Measurements from ENCODE around the gene SLC5A10.
"Not testable (repeated sequence)": the region's sequence is repeated elsewhere in the genome, so short reads cannot be mapped to it uniquely, and the experiment has no call there.

The SLC5A10 gene

DNA sequence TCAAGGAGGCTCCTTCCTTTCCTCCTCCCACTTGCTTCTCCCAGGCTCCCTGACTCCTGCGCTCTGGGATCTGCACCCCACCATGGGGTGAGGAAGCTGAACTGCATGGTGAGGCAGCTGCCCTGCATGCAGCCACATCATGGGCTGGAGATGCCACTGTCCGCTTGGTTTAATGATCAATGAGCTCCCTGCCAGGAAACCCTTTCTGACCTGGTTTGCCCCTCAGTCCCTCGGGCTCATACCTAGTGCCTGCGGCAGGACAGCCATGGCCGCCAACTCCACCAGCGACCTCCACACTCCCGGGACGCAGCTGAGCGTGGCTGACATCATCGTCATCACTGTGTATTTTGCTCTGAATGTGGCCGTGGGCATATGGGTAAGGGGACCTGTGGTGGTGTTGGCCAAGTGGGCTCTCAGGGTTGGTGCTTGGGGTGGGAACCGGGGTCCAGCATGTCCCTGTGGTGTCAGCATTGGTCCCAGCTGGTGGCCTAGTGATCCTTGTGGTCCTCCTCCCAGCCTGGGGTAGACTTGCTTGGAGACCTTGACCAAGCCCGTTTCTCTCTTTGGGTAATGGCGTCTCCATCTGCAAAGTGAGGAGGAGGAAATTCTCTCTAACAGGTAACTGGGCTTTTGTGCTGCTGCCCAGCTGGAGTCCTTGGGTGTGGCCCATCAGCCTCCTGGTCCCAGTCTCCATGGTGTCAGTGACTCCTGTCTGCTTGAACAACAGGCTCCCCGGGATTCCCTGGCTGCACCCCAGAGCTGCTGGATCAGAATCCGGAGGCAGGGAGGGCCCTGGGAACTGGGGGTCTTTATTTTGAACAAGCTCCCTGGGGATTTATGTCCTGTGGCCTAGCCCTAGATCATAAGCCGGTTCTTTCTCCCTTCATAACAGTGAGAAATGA lies at the start of gene SLC5A10:
SLC5A10 (plus strand) TSS at position 225 of the 902 bp plus-strand sequence; CDS start at position 266, 41 bp downstream.
- DNase-seq (ENCODE audit: low read depth in 2 of 2): no peak

DNA sequence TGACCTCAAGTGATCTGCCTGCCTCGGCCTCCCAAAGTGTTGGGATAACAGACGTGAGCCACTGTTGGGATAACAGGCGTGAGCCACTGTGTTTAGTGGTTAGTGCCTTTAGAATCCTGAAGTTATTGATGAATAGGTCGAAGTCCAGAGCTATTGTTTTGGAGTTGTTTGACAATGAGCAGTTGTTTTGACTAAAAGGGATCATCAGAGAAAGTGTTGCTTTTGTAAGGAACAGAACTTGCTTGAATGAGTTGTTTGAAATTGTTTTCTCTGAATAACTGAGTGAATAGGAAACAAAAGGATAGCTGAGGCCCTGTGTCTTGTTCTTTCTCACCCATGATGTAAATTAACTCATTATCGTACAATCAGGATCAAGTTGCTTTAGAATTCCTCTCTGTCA lies 47.5 kb upstream of the SLC5A10 start:
- DNase-seq (ENCODE audit: low read depth in 2 of 2): no peak

DNA sequence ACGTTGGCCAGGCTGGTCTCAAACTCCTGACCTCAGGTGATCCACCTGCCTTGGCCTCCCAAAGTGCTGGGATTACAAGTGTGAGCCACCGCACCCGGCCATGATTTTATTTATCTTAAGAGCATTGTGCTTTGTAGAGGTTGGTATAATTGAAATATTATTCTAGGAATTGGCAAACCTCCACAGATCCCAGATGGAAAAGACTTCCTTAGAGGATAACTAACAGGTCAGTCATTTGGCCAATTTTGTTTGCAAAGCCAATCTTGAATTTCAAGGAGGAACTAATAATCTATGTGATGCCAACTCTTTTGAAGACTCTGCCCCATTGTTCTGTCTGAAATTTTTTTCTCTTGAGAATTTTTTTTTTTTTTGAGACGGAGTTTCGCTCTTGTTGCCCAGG lies 46.7 kb upstream of the SLC5A10 start:
- DNase-seq (ENCODE audit: low read depth in 2 of 2): no peak

DNA sequence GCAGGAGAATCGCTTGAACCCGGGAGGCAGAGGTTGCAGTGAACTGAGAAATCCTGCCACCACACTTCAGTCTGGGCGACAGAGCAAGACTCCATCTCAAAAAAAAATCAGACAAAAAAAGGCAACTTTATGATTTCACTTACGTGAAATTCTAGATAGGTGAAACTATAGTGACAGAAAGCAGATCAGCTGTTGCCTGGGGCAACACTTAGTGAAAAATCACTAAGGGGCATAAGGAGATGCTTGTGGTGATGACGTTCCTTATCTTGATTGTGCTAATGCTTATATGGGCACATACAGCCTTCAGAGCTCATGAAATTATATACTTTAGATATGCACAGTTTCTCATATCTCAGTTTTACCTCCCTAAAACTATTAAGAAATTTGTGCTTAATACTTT lies 41.6 kb upstream of the SLC5A10 start:
- DNase-seq (ENCODE audit: low read depth in 2 of 2): no peak

DNA sequence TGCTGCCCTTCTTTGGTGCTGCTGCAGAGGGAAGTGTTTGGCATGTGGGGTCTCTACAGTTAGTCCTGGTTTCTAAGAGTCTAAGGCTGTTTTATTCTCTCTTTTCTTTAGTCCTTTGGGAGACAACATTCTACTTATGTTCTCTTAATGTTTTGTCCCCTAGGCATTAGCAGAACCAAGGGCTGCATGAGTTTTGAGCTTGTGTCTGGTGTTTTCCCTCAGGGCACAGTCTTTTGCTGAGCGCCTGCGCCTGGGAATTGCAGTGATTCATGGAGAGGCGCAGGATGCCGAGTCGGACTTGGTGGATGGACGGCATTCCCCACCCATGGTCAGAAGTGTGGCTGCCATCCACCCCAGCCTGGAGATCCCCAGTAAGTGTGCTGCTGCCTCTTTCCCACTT lies 41.1 kb upstream of the SLC5A10 start:
- no peak for DNase-seq (ENCODE audit: low read depth in 2 of 2)

DNA sequence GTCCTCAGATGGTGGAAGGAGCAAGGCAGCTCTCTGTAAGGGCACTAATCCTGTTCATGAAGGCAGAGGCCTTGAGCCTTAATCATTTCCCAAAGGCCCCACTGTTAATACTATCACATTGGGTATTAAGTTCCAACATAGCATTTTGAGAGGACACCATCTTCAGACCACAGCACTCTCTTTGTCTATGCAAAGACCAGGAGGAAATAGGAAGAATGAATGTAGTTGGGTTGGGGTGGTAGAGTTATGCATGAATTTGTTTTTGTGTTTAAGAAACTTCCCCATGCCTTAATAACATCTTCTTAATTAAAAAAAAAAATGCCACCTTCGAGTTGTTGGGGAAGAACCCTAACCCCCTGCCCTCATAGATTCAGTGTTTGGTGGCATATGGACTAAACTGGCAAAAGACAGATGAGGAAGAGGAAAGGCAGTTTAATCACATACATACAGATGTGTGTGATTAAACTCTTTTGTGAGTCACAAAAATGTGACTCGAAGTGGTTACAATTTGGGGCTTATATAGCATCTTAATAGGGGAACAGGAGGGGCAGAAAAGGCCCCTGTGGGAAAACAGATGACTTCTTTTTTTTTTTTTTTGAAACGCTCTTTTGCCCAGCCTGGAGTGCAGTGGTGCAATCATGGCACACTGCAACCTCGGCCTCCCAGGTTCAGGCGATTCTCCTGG lies 35.0 kb upstream of the SLC5A10 start:
- DNase-seq (ENCODE audit: low read depth in 2 of 2): no peak

DNA sequence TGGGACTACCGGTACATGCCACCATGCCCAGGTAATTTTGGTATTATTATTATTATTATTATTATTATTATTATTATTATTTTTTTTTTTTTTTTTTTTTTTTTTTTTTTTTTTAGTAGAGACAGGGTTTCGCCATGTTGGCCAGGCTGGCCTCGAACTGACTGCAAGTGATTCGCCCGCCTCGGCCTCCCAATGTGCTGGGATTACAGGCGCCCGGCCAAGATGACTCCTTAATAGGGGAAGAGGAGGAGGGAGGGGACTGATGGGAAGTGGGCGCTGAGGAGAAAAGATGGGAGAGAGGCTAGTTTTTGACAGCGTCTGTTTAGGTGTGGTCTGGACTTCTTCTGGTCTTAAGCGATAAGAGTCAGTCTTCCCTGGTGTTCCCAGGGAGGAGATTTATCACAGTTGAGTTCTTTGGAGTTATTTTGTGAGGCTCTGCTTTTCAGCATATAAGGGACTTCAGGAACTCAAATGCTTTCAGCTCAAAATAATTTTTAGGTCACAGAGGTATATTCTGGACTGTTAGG lies 34.4 kb upstream of the SLC5A10 start:
- no peak for DNase-seq (ENCODE audit: low read depth in 2 of 2)

DNA sequence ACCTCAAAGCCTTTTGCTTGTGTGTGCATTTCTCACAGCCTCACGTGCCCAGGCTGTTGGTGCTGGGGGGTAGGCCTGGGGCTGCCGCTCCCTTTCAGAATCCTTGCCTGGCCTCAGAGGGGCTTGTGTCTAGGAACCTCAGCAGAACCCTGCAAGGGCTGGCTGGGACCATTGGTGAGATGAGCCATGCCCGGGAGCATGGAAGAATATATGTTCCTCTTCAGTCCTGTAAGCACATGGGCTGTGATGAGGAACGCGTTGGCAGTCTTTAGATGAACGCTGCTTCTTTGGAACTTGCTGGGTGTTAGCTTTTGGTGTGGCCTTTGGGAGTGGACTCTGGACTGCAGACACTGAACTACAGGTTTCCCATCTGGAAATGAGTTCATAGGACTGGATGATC lies 32.0 kb upstream of the SLC5A10 start:
- no peak for DNase-seq (ENCODE audit: low read depth in 2 of 2)

DNA sequence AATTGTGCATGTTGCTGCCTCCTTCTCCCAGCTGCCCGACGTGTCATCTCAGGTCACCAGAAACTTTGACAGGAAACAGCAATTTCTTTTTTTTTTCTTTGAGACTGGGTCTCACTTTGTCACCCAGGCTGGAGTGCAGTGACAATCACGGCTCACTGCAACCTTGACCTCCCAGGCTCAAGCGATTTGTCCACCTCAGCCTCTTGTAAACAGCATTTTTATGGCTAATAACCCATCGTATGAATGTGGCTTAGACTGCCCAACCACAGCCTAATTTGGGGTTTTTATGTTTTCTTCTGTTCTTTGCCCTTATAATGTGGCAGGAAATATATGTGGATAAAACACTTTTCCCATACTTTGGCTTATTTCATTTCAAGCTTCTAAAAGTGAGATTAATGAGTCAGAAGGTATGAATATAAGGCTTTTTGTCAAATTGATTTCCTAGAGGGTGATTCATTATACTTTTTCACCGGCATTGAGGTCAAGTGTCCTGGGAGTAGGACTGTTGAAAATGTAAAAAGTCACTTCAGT lies 31.0 kb upstream of the SLC5A10 start:
- no peak for DNase-seq (ENCODE audit: low read depth in 2 of 2)

DNA sequence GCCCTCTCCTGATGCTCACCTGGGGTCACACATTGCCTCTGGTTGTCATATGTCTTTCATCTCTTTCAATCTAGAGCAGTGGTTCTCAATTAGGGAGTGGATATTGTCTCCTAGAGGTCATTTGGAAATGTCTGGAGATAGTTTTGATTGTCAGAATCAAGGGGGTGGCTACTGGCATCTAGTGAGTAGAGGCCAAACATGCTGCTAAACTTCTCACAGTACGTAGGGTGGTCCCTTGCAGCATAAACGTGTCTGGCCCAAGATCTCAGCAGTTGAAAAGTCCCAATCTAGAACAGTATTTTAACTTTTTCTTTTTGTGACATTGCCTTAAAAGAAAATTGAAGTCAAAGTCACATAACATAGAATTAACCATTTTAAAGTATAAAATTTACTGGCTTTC lies 30.5 kb upstream of the SLC5A10 start:
- no peak for DNase-seq (ENCODE audit: low read depth in 2 of 2)

DNA sequence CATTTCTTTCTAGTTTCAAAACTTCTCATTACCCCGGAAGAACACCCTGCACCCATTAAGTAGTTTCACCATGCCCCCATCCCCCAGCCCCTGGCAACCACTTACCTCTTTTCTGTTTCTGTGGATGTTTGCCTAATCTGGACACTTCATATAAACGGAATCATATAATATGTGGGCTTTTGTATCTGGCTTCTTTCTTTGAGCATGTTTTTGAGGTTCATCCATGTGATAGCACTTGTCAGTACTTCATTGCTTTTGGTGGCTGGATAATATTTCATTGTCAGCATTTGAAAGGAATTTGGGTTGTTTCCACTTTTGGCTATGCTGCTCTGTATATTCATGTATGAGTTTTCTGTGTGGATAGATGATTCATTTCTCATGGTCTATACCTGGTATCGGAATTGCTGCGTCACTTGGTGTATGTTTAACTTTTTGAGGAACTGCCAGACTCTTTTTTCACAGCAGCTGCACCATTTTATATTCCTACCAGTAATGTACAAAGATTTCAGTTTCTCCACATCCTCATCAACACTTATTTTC lies 30.0 kb upstream of the SLC5A10 start:
- DNase-seq (ENCODE audit: low read depth in 2 of 2): no peak

DNA sequence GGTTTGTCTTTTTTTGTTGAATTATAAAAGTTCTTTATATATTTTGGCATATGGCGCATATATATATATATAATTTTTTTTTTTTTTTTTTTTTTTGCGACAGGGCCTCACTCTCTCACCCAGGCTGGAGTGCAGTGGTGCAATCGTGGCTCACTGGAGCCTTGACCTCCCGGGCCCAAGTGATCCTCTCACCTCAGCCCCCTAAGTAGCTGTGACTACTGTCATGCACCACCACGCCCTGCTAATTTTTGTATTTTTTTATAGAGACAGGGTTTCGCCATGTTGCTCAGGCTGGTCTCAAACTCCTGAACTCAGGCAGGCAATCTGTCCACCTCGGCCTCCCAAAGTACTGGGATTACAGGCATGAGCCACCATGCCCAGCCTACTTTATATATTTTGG lies 29.4 kb upstream of the SLC5A10 start:
- not testable (repeated sequence) for DNase-seq (ENCODE audit: low read depth in 2 of 2)

DNA sequence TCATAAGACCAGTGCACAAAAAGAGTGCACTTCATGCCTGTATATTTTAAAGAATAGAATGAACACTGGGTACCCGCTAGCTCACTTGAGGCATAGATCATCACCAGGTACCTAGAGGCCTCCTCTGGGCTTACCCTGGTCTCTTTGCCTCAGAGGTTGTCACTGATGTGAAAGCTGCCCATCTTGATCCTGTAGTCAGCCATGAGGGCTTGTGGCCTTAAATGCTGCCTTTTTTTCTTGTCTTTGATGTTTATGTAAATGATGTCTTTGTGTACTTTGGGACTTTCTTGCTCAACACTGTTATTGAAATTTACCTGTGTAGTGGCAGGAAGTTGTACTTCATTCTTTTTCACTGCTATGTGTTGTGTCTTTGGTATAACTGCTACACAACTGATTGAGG lies 26.8 kb upstream of the SLC5A10 start:
- no peak for DNase-seq (ENCODE audit: low read depth in 2 of 2)

DNA sequence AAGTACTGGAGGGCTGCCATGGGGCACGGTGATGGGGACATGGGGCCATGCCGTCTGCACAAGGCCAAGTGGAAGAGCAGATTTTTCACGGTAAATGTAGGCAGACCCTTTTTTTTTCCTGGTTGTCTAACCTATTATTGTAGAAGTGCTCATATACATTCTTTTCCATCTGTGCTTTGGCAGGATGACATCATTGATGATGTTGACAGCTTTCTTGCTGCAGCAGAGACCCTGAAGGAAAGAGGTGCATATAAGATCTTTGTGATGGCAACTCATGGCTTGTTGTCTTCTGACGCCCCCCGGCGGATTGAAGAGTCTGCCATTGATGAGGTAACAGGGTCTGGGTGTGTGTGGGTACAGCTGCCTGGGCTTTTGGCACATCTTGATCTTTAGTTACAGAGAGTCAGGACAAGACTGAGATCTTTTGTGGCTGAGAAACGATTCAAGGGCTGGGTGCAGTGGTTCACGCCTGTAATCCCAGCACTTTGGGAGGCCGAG lies 23.3 kb upstream of the SLC5A10 start:
- DNase-seq (ENCODE audit: low read depth in 2 of 2): no peak

DNA sequence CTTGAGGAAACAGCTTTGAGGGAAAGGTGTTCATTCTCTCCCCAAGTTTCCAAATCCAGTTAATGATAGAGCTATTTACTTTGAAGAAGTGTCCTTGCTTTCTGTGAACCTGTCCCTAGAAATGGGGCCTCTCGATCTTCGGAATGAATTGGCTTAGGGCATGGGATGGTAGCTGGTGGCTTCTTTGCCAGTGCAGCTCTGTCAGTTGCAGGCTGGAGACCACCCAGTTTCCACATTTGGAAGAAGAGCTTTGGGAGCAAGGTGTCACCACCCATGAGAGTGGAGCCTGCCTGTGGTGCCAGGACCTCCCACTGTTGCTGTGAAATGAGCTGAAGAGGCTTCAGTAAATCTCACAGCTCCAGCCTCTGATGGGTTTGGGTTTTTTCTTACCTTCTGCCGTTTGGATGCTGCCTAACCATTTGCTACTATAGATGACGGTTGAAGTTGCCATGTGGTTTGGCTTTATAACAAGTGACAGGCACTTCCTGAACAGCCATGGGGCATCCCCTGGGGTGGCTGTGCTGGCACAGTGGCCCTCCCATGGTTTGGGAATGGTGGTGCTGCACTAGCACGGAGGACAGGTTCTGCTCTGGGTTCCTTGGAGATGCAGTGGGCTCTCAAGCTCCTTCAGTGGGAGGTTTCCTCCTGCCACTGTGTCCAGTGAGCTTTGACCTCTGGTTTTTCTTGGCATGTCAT lies 19.5 kb upstream of the SLC5A10 start:
- no peak for DNase-seq (ENCODE audit: low read depth in 2 of 2)

DNA sequence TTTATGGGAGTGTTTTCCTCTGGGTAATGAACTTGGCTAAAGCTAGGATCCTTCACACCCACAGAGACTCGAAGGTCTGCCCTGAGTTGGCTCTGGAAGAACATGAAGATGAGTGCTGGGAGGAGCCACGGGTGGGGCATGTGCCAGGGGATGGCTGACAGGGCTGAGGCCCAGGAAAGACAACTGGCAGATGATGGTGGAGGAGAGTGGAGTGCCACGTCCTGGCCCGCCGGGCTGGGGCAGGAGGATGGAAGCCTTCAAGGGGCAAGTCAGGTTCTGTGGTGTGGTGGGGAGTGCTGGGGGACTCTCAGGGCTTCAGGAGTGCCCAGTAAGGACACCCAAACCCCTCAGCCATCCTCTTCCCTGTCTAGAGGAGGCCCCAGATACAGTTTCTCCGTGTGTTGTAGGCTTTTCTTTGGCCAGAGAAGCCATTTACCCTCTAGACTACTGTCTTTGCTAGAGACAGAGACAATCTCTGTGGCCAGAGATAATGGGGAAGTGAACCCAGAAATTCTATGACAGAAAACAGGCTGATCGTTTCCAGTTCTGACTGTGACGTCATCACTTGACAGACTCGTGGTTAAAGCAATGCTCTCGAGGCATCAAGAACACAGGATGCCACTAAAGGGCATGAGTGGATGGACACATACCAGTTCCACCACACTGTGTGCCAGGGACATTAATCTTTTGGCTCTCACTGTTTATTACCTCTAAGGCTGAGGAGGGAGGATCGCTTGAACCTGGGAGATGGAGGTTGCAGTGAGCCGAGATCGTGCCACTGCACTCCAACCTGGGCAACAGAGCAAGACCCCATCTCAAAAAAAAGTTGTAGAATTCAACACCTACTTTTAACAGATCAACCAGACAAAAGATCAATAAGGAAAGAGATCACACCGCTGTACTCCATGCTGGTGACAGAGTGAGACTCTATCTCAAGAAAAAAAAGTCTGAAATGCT lies 18.6 kb upstream of the SLC5A10 start:
- DNase-seq (ENCODE audit: low read depth in 2 of 2): no peak

DNA sequence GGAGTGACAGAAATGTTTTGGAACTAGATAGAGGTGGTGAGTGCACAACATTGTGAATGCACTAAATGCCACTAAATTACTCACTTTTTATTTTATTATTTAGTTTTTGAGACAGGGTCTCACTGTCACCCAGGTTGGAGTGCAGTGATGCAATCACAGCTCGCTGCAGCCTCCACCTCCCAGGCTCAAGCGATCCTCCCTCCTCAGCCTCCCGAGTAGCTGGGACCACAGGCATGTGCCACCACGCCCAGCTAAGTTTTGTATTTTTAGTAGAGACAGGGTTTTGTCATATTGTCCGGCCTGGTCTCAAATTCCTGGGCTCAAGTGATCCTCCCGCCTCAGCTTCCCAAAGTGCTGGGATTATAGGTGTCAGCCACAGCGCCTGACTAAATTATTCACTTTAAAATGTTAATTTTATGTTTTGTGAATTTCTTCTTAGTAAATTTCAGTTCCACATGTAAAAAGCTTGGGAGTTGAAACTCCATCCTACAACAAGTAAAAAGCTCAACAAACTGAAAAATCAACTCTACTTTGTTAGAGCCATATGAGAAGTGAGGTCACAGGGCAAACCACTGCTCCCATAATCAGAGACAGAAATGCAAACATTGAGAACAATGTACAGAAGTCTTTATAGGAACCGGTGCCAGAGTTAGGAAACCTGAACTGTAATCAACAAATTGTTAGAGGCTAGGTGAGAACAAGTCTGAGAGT lies 13.8 kb upstream of the SLC5A10 start:
- DNase-seq (ENCODE audit: low read depth in 2 of 2): no peak

DNA sequence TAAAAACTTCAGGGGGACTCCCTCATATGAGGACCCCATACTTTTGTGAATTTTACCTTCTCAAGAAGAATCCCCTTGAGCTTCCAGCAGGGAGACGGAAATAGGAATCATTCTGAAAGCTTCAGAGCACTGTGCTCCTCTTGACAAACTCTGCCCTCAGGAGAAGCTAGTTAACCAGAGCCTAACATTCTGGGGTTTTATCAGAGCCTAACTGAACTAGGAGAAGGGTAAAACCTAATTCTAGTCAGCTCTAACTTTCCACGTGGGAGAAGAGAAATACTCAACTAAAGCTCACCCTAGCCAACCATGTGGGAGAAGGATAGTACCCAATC lies 13.3 kb upstream of the SLC5A10 start:
- DNase-seq (ENCODE audit: low read depth in 2 of 2): no peak

DNA sequence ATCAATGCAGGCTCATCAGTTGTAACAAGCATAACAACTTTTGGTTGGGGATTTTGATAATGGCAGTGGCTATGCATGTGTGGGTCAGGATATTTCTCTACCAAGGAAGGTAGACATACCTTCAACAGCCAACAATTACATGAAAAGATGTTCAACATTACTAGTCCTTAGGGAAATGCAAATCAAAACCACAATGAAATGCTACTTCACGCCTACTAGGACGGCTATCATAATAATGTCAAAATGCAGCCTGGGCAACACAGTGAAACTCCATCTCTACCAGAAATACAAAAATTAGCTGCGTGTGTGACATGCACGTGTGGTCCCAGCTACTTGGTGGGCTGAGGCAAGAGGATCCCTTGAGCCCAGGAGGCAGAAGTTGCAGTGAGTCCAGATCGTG lies 7.3 kb upstream of the SLC5A10 start:
- no peak for DNase-seq (ENCODE audit: low read depth in 2 of 2)

DNA sequence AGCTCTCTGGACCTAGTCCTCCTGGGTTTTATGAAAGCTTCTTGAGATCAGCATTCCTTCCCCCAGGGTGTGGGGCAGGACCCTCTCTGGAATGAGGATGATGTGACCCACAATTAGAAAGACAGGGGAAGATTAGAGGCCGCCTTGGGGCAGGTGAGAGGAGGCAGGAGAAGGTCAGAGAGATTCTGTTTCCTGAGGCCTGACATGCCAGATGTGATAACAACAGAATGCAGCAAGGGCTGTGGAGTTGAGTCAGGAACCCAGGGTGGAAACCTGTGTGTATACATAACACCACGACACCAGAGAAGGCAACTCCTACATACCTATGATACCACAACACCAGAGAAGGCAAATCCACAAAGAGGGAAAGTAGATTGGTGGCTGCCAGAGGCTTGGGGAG lies 5.4 kb upstream of the SLC5A10 start:
- no peak for DNase-seq (ENCODE audit: low read depth in 2 of 2)
